Renal cortical epithelial cell (primary cell): ENCODE measurements around the gene PRDX3. TPM values are rescaled to one million over a fixed set of nuclear protein-coding genes. Genes with fewer than 3 reads are reported as not detected.
A peak's percentile ranks its signal among the peaks of the same experiment; 100 is the strongest.

ENCODE experiments used
- DNase-seq: peaks from one replicate; pipeline ENCODE4 v3.0.0-alpha.2; 2011; ENCODE audit warnings: low read depth
- total RNA-seq: library from RNA; depleted of rRNA; stranded (reverse); fragments of >200 nt; gene quantifications from 2 replicates; pipeline ENCODE4 v1.2.3, GENCODE V29; 2014

The PRDX3 gene
- total RNA-seq = 361 and 404 TPM in 2 replicates

DNA sequence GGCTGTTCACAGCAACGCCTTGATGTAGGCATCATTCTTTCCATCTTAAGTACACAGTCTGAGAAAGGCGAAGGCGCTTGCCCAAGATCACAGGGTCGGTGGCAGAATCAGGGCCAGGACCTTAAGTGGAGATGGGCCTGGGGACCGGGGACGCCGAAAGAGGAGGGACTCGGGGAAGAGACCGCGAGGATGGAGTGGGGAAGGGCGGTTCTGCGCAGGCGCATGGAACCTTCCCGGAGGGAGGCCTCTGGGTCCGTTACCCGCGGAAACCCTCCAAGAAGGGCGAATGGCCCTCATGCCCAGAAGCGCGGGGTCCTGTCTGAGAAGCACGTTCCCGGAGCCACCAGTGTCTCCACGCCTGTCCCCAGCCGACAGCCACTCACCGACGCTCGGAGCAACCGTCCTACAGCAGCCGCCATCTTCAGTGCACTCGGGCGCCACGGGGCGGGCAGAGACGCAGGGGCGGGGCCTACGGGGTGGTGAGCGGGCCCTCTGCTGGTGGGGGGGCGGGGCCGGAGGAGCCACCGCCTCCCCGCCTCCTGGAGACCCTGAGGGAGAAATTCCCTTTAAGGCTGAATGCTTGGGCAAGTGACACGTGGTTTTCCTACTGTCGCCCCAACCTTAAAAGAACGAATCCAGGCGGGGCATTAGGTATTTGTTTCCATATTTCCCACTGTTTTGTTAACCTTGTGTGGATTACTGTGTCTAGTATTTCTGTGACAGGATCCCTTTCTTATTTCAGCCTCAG is at the start of gene PRDX3:
Gene PRDX3 (minus strand): TSS at position 441 of the 748 bp plus-strand sequence. CDS start 22 bp downstream, at position 419.
- DNase-seq = peak; percentile 75

DNA sequence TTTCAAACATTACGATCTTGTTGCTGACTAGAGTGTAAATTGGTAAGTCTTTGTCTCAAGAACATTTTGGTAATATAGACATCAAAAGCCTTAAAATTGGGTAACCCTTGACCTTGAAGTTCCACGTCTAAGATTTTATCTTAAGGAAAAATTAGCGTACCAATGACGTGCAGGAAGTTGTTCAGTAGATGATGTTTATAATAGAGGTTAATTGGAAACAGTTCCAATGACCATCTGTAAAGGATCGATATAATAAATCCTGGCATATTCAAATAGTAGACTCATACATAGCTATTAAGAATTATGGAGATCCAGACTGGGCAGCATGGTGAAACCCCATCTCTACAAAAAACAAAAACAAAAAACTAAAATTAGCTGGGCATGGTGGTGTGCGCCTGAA is 49.2 kb upstream of the PRDX3 start:
- DNase-seq = no peak

DNA sequence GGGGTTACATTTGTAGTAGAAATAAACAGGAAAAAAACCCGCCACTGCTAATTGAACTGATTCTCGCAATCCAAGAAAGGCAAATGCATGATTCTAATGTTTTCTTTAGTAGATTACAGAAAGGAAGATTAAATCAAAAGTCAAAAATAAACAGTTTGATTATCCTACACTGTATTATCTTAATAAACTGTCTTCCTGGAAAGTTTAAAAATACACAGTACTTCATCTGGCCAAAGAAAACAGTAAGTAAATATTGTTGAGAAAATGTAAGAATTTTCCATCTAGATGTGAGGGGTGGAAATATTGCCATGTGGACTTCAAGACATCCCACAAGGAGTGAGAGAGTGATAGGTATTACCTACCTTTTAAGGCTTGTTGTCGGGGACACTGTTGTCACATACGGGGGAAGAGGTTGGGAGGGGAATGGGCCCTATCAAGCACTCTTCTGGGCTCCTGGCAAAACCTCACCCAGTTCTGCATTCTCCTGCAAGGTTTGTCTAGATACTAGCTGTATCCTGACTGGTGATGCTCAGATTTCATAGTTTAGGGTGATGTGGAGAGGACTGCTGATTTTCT is 46.6 kb upstream of the PRDX3 start:
- DNase-seq = no peak

DNA sequence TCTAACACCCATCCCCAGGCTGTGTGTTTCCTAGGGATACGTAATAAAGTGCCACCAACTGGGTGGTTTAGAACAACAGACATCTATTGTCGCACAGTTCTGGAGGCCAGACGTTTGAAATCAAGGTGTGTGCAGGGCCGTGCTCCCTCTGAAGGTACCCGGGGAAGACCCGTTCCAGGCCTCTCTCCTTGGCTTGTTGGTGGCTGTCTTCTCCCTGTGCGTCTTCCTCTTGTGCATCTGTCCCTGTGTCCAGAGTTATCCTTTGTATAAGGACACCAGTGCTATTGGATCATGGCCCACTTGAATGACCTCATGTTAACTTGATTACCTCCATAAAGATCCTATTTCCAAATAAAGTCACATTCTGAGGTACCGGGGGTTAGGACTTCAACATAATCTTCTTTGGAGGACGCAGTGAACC is 44.4 kb upstream of the PRDX3 start:
- no peak for DNase-seq

DNA sequence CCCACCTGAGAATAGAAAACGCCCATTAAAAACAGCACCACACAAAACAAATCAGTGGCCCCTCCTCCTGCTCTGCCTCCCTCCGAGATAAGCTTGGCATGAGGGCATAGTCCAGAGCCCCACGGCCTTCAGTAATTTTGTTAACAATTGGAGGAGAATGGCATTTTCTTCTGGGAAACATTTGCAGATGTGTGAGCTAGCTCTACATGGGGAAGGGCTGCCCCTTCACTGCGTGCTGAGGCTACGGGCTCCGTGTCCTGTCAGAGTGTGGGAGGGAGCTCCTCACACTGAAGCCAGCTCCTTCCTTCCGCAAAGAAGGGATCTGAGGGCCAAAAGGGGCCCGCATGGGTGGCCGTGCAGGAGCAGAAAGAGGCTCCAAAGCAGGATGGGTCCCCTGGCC is 43.9 kb upstream of the PRDX3 start:
- DNase-seq = no peak

DNA sequence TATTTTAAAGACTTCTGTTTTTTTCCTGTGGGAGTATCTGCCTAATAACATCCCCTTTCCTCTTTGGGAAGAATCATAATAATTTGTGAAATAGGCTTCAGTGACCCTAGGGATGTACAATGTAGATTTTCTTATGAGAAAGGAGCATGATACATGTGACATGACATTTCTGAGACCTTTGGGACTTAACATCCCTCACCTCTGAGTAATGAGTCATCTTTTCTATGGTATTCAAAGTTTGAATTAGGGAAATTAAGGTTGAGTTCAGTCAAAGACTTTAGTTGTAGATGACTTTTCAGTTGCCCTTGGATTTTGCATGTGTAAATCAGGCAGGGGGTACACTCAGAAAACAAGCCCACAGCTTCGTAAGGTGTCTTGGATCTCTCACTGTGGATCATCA is 43.1 kb upstream of the PRDX3 start:
- no peak for DNase-seq

DNA sequence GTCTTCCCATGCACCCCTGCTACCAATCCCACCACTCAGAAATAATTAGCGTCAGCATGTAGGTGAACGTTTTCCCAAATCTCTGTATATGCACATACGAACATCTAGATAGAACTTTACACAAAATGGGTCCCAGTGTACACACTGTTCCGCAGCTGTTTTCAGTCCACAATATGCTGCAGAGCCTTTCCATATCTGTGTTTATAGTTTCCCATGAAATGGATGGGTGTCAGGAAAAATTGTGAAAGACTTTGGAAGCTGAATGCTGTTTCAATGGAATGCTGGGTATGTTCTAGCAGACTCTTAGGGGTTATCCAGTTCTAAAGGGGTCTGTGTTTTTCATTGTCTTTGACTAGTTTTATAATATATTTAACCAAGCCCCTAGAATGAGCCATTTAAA is 42.6 kb upstream of the PRDX3 start:
- no peak for DNase-seq

DNA sequence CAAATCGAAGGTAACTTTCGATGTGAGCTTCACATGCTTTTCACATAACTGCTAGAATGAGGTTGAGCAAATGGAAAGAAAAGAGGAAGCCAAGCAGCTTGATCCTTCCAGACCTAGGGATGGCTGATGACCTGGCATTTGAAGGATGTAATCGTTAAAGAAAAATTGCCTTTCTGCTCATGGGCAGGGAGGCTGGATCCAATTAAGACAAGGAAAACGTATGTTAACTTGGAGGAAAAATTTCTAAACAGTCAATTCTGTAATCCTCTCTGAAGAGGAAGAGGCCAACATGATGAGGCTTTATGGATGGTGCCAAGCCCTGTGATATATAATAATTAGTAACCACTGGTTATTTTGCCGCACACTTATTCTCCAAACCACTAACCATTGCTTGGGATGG is 41.3 kb upstream of the PRDX3 start:
- no peak for DNase-seq

DNA sequence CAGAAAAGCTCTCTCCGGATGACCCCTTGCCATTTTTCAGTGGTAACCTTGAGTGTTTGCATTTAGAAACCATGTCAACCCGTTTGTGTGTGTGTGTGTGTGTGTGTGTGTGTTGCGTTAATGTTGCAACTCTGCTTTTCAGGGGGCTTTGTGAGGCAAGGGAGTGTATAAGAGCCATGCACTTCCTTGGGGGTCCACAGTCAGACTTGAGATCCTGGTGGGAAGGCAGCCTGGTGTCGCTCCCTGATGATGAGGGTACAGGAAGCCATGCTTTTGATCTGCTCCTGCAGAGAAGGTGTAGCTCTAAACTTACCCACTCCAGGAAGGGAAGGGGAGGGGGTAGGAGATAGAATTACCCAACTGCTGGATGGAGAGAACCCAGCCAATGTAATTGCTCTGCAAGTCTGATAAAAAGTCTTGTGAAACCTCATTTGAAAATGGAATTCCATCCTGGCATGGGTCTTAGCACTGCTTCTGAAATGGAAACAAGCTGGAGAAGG is 39.4 kb upstream of the PRDX3 start:
- DNase-seq = no peak

DNA sequence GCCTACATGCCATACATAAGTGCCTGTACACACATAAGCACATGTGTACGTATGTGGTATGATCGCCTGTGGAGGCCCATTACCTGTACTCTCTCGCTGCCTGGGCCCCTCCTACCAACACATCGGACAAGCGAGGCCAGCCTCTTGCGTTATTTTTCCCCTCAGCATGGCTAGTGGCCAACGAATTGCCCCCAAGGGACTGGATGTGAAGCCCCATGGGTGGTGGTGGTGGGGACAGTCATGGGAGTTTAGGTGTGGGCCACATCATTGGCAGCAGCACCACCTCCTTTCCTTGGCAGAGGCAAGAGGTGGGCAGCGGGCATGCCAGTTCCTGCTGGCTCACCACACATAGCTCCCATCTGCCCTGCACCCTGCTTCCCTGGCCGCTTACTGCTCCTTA is 38.8 kb upstream of the PRDX3 start:
- no peak for DNase-seq

DNA sequence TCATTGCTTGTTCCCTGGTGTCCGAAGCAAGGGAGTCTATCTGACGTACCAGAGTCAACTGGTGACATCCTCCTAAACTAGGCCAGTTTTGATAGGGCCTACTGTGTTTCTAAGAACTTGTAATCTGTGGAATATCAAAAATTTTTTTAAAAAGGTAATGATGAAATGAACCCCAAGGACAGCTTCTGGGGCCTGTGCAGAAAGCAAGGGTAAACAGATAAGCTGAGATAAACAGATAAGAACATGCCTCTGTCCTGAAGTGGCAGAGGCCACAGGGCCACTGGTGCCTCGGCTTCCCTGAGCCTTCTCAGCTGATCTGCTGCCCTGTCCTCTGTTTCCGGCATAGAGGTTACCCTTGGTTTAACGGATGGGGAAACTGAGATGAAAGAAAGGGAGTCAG is 37.5 kb upstream of the PRDX3 start:
- DNase-seq = no peak

DNA sequence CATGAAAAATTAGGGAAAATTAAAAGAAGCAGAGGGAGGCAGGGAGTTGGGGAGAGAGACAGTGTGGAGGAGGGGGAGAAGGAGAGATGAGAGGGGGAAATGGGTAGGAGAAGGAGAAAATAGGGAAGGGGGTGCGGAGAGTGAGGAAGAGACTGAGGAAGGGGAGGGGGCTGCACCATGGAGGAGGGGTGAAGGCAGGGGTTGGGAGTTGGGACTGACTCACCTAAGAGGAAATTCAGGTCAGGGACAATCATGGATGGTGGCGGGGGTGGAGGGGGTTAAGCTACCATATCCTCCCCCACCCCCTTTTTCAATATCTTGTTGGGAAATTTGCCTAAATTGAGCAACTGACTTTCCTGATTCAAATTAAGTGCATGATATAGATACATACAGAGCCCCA is 36.8 kb upstream of the PRDX3 start:
- DNase-seq = no peak

DNA sequence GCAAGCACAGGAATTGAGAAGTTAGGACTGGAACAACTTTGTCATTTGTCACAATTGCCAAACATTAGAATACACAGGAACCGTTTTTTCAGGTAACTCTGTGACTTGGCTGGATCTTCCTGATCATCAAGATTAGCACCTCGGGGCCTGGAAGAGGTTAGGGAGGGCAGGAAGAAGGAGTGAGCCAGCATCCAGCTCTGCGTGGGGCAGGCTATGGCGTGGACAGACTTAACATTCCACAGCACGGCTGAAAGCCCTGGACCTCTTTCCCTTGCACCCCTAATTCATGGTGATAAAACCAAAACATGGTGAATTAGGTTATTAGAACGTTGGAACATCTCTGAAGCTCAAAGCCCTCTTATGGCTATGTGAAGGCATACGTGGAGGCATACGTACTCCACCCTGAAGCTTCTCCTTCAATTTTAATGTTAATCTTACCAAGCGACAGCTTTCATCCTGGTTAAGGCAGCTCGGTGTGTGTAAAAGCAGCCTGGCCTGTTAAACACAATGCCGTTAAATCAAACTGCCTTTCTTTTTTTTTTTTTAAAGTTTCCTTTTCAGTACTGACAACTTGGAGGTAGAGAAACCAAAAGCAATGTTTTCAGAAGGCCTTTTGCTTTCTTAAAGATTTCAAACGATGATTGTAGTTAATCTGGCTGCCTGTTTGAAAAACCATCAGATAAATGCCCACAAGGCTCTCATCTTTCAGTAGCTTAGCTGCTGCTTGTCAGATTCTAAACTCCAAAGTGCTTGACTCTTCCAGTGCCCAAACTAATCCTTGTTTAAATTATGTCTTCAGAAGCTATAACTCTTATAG is 33.2 kb upstream of the PRDX3 start:
- DNase-seq = no peak

DNA sequence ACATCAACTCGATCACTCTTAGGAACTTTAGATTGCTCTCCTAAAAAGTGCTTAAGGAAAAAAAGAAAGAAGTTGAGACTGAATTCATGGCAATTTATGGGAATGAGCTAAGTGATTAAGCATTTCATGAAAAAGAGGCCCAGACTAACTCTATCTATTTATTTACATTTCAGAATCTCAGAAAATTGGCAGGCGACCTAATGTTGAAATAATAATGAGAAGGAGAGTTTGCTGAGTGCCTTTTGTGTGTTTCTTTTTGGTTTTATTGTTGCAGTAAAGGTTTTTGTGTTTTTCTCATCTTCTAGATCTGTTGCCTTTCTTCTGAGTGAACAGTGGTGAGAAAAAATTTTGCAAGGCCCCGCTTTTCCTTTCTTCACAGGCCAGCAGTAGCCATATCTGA is 32.6 kb upstream of the PRDX3 start:
- no peak for DNase-seq

DNA sequence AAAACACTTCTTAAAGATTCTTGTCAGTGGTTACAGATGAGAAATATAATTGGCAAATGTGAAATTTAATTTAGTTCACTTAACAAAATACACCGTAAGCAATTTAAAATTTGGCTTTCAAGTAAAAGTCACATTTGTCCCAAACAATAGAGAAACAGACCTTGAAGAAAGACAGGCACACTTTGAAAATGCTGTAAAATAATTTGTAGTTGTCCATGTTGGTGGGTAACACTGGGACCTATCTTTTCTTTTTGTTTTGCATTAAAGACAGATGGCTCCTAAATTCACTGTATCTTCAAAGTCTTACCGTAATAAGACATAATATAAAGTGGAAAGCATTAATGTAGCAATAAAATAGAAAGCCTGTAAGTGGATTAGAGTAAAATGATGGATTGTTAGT is 32.0 kb upstream of the PRDX3 start:
- no peak for DNase-seq

DNA sequence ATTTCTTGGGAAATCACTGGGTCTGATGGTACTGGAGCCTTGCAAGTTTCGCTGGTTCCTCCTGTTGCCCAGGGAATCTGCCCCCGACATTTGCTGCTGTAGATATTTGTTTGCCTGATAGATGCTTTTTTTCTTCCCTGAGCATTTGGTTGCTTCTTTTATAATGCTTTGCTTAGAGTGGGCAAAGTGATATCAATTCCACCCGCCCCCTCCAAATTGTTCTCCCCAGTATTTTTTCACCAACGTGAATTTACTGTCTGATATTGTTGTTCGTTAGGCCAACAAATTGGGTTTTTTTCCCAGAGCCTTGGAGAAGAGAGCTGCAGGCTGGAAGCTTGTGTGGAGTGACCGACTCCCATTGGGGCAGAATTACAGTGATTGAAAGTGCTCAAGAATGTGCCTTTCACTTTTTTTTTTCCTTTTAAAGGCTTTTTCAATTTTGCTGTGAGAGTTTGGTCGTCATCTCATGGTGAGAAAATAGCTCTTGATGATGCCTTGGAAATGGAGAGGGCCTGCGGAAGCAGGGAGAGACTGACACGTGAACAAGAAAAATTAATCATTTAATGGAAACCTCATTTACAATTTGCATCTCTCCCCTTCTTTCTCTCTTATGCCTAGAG is 31.2 kb upstream of the PRDX3 start:
- no peak for DNase-seq

DNA sequence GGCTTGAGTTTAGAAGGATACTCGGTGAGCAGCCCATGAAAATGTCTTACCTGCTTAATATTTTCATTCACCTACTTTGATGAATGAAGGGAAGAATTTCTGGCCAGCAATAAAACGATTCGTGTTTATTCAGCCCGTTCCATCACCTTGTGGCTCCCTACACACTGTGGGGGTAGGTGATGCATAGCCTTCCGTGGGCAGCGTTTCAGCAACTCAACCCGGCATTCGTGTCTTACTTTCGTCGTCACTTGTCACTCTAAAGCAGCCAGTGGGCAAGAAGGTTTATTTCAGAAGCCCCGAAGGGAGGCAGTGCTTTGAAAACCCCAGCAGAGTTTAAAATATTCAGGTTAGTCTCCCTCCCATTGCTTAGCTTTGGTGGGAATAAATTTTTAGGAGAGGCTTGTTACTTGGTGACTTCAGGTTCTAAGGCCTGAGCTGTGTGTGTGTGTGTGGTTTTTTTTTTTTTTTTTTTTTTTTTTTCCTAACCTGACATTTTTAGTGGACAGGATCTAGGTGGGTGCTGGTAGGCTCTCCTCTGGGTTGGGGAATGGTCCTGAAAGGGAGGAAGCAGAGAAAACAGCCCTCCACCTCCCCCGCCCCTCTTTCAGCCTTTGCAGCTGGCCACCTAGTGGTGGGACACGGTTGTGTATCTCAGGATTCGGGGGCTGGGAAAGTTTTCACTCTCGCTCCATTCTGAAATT is 30.6 kb upstream of the PRDX3 start:
- no peak for DNase-seq

DNA sequence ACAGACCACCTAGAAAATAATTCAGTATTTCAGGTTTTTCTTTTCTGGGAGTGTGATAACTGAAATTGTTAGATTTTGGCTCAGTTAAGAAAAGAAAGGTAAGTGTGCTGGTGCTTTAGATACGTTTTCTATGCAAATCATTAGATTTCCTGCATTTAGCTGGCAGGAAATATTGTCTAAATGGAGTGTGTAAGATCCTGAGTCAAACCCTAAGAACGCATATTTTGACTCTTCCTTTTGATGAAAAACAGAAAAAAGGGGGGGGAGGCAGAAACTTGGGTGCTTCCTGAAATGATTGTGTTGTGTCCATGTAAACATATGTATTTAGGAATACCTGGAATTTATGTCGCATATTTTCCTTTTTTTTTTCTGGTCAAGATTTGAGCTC is 29.9 kb upstream of the PRDX3 start:
- DNase-seq = no peak

DNA sequence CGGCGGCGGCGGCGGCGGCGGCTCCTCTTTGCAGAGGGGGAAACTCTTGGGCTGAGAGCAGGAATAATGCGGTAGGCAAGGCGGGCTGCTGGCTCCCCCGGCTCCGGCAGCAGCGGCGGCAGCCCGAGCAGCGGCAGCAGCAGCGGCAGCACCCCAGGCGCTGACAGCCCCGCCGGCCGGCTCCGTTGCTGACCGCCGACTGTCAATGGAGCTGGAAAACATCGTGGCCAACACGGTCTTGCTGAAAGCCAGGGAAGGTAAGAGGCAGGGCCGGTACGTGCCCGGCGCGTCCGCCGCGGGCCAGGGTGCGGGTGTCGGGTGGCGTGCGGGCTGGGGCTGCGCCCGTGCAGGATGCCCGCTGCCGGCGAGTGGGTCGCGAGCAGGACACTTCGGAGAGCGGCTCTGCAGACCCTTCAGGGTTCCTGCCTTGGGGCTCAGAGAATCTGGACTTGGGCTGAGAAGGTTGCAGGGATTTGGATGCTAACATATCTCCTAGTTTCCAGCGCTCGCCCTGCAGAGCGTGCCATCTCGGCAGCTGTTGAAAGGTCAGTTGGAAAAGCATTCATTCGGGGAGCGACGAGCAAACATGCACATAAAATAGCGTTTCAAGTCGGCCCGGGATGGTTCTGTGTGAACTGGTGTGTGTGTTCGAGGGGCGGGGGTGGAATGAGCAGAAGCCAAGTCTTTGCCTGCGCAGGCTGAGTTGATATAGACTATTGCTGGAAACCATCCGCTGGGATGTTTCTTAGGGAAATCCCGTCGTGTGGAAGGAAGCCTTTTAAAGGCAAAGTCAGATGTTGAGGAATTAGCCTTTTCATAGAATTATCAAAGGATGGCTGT is 29.3 kb upstream of the PRDX3 start:
- no peak for DNase-seq

DNA sequence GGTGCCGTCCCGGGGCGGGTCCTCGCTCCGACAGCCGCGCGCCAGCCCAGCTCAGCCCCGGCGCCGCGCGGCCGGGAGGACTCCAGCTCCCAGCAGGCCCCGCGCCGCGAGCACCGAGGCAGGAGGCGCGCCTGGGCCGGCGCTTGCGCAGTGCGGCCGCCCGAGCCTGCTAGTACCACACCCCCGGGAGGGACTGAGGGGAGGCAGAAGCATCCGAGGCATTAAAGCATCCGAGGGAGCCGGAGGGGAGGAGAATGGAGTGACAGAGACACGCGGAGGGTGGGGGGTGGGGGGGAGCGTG is 28.7 kb upstream of the PRDX3 start, which contains the start of gene GRK5:
Gene GRK5 (plus strand): TSS at position 206 of the 301 bp plus-strand sequence. CDS start 347 bp downstream, outside the sequence.
- peak; percentile 79 for DNase-seq
